ENCODE results near the gene FES. TPM values are rescaled to one million over a fixed set of nuclear protein-coding genes. Genes with fewer than 3 reads are reported as not detected.
A peak's percentile ranks its signal among the peaks of the same experiment; 100 is the strongest.

Gene FES
- polyA plus RNA-seq (2012; ENCODE audit: missing spikeins), result 1.3 TPM

DNA sequence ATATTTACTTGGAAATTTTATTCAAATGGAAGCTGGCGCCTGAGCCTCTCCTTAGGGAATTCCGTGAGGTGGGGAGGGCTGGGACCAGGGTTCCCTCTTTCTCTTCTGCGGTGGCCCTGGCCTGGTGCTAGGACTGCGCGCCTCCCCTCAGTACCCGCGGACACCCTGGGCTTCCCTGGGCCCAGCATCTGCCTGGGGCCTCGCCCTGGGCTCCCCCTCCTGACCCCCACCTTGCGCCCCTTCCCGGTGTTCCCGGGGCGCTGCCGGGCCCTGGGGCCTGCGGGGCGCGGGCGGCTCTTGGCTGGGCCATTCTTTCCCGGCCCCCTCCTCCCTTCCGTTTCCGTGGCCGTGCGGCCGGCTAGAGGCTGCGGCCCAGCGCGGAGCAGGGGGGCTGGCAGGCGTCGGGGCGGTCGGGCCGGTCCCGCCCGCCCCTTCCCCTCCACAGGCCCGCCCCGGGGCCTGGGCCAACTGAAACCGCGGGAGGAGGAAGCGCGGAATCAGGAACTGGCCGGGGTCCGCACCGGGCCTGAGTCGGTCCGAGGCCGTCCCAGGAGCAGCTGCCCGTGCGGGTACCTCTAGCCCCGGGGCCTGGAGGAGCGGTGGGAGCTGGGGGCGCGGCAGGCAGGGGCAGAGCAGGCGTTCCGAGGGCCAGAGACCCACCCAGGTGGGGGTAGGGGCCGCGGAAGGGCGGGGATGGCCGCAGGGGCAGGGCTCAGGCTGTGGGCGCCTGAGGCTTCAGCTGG is at the start of gene FES:
Gene FES, plus strand, starts transcription at position 529 of the 743 bp plus-strand sequence. CDS start 542 bp downstream, outside the sequence.
- FAIRE-seq (no peak), DNase-seq (ENCODE audit: insufficient read length) (no peak)
- TF ChIP-seq POLR2A (IDR thresholded peaks at IDR 0.05; ENCODE audit: low read depth, low read length) (no peak; the same call in 1 of the 2 replicates), POLR2AphosphoS5 (IDR thresholded peaks at IDR 0.05; ENCODE audit: low read depth, low read length) (no peak), TAF1 (IDR thresholded peaks at IDR 0.05; ENCODE audit: borderline replicate concordance, low read depth, low read length) (no peak)

GRCh38 chr15:90834626-90835025 is 49.7 kb upstream of the FES start:
- DNase-seq (ENCODE audit: insufficient read length) (no peak), FAIRE-seq (no peak)
- no peak for TF ChIP-seq TAF1 (IDR thresholded peaks at IDR 0.05; ENCODE audit: borderline replicate concordance, low read depth, low read length)
- TF ChIP-seq POLR2A (IDR thresholded peaks at IDR 0.05; ENCODE audit: low read depth, low read length), result no peak
- TF ChIP-seq POLR2AphosphoS5 (IDR thresholded peaks at IDR 0.05; ENCODE audit: low read depth, low read length), result no peak

- TF ChIP-seq POLR2A (IDR thresholded peaks at IDR 0.05; ENCODE audit: low read depth, low read length) (no peak), POLR2AphosphoS5 (IDR thresholded peaks at IDR 0.05; ENCODE audit: low read depth, low read length) (no peak), TAF1 (IDR thresholded peaks at IDR 0.05; ENCODE audit: borderline replicate concordance, low read depth, low read length) (no peak)
- FAIRE-seq (no peak), DNase-seq (ENCODE audit: insufficient read length) (no peak)
Observed at GRCh38 chr15:90836296-90836871, 47.9 kb upstream of the FES start.

DNA sequence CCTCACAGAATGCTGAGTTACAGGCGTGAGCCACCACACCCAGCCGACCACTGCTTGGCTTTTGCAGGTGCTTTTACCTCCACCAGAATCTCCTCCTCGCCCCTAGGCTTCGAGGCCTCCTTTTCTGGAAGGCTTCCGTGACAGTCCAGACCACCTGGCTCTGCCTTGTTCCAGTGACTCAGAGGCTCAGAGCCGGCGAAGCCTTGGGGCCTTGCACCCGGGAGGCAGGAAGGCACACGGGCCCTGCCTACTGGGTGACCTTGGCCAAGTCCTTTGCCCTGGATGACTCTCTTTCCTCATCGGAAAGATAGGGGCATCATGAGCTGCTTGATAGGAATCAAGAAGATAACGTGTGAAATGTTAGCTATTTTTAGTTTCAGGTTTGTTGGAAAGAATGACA is 47.2 kb upstream of the FES start:
- DNase-seq (ENCODE audit: insufficient read length), result no peak
- FAIRE-seq, result no peak
- no peak for TF ChIP-seq POLR2AphosphoS5 (IDR thresholded peaks at IDR 0.05; ENCODE audit: low read depth, low read length)
- TF ChIP-seq POLR2A (IDR thresholded peaks at IDR 0.05; ENCODE audit: low read depth, low read length), result no peak
- no peak for TF ChIP-seq TAF1 (IDR thresholded peaks at IDR 0.05; ENCODE audit: borderline replicate concordance, low read depth, low read length)

DNA sequence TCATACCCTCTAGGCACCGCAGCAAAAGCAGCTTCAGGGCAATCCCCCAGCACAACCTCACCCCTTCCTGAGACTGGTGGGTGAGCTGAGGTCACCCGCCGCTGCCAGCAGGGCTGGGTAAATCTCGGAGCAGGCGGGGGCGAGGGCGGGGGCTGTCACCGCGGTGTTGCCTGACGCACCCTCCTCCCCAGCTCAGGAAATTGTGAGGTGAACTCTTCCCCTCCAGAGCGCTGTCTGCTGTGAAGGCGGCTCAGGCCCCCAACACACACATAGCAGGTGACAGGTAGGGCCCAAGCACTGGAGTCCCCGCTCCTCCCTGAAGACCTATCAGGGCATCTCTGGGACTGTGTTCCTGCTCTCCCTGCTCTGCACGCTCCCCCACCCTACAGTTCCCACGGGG is 46.2 kb upstream of the FES start:
- peak; percentile 42 for FAIRE-seq
- DNase-seq (ENCODE audit: insufficient read length), result no peak

DNA sequence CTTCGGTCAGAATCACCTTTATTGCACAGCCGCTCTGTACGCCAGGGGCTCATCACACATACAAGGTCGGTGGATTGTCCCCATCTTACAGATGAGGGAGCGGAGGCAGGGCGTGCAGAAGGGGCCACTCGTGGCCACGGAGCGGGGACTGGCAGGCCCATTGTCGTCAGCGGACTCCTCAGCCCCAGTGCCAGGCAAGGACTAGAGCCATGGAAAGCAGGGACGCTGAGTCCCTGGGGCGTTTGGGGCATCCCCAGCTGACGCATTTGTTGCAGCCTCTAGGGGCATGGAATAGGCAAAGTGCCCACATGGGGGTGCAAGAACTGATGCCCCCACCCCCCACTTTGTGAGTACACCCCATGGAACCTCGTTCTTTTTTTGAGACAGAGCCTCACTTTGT is 45.8 kb upstream of the FES start:
- TF ChIP-seq POLR2A (IDR thresholded peaks at IDR 0.05; ENCODE audit: low read depth, low read length), result no peak
- TF ChIP-seq TAF1 (IDR thresholded peaks at IDR 0.05; ENCODE audit: borderline replicate concordance, low read depth, low read length), result no peak
- no peak for TF ChIP-seq POLR2AphosphoS5 (IDR thresholded peaks at IDR 0.05; ENCODE audit: low read depth, low read length)
- DNase-seq (ENCODE audit: insufficient read length) (no peak), FAIRE-seq (peak; percentile 61)

More for the DNA sequence above, 46.2 kb upstream of the FES start:
- TF ChIP-seq TAF1 (IDR thresholded peaks at IDR 0.05; ENCODE audit: borderline replicate concordance, low read depth, low read length) (no peak), POLR2AphosphoS5 (IDR thresholded peaks at IDR 0.05; ENCODE audit: low read depth, low read length) (no peak), POLR2A (IDR thresholded peaks at IDR 0.05; ENCODE audit: low read depth, low read length) (no peak)

DNA sequence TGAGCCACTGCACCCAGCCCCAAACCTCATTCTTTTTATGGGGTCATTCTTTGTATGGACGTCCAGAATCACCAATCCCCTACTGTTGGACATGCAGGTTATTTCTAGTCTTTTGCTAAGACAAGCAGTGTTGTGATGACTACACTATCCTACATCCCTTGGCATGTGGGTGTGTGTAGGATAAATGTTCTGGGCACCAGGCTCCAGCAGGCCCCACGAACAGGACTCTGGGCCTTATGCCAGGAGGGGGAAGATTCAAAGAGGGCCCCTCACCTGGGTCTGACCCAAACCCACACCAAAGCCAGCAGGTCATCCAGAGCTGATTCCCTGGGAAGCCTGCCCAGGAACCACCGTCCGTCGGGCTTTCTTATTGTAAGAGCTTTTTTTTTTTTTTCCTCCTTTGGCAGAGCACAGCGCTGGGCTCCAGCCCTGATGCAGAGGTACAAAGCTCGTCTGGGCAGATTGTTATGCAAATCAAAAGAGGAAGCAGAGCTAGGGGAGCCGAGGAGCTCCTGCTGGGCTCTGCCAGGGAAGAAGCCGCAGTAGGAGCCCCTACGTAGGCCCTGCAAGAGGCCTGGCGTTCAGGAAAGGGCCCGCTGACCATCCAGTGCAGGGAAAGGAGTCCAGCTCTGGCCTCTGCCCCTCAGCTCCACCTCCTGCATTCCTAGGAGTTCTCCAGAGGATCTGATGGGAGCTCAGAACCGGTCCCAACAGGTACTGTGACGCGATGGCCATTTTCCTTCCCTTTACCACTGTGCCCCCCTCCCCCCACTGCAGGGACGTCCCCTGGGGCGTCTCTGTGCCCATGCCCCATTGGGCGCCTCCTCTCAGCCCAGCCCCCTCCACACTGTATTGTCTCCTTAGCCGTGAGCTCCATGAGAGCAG is 44.9 kb upstream of the FES start:
- FAIRE-seq, result peak; percentile 88
- TF ChIP-seq POLR2AphosphoS5 (IDR thresholded peaks at IDR 0.05; ENCODE audit: low read depth, low read length) (0 out of 2 replicates have a peak, but pooled peaks have one; percentile 29), TAF1 (IDR thresholded peaks at IDR 0.05; ENCODE audit: borderline replicate concordance, low read depth, low read length) (peak; percentile 19; the same call in 1 of the 2 replicates), POLR2A (IDR thresholded peaks at IDR 0.05; ENCODE audit: low read depth, low read length) (peak; percentile 59; the same call in 1 of the 2 replicates)
- peak; percentile 77 for DNase-seq (ENCODE audit: insufficient read length)

- no peak for DNase-seq (ENCODE audit: insufficient read length)
- TF ChIP-seq TAF1 (IDR thresholded peaks at IDR 0.05; ENCODE audit: borderline replicate concordance, low read depth, low read length) (no peak), POLR2A (IDR thresholded peaks at IDR 0.05; ENCODE audit: low read depth, low read length) (no peak), POLR2AphosphoS5 (IDR thresholded peaks at IDR 0.05; ENCODE audit: low read depth, low read length) (no peak)
- no peak for FAIRE-seq
Observed at GRCh38 chr15:90840157-90840855, 44.0 kb upstream of the FES start.

- TF ChIP-seq POLR2AphosphoS5 (IDR thresholded peaks at IDR 0.05; ENCODE audit: low read depth, low read length), result no peak
- no peak for TF ChIP-seq POLR2A (IDR thresholded peaks at IDR 0.05; ENCODE audit: low read depth, low read length)
- TF ChIP-seq TAF1 (IDR thresholded peaks at IDR 0.05; ENCODE audit: borderline replicate concordance, low read depth, low read length), result no peak
- DNase-seq (ENCODE audit: insufficient read length), result no peak
- FAIRE-seq, result no peak
Observed at GRCh38 chr15:90840954-90841353, 43.4 kb upstream of the FES start.

GRCh38 chr15:90844696-90845095 is 39.6 kb upstream of the FES start:
- FAIRE-seq (no peak), DNase-seq (ENCODE audit: insufficient read length) (no peak)
- no peak for TF ChIP-seq POLR2AphosphoS5 (IDR thresholded peaks at IDR 0.05; ENCODE audit: low read depth, low read length)
- TF ChIP-seq TAF1 (IDR thresholded peaks at IDR 0.05; ENCODE audit: borderline replicate concordance, low read depth, low read length), result no peak
- TF ChIP-seq POLR2A (IDR thresholded peaks at IDR 0.05; ENCODE audit: low read depth, low read length), result no peak
